Erythroblast (primary cell): Measurements from ENCODE around the gene CHD9.

ENCODE experiments used
- GATA1 ChIP-seq: IDR thresholded peaks from 2 replicates; pipeline ENCODE4 v1.6.1; 2011; ENCODE audit warnings: low read depth, mild to moderate bottlenecking, control low read depth, low read length, moderate library complexity
- POLR2A ChIP-seq: IDR thresholded peaks from 2 replicates; pipeline ENCODE4 v1.6.1; 2011; ENCODE audit warnings: mild to moderate bottlenecking, low read length

DNA sequence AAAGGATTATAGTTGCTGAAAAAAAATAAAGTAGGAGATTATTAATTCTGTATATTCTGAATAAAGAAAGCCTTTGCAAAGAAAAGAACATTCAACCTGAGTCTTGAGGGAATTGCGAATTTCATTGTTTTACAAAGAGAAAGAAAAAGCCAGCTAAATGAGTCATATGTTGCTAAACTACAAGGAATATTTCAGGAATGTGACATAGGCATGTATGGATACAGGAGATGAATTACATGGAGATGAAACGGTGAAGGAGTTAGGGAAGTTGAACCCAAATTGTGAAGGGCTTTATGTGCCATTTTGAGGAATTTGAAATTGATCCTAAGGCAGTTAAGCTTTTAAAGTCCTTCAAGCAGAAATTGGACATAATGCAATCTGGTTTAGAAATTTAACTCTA lies 202.2 kb downstream of the CHD9 start:
- TF ChIP-seq POLR2A (no peak), GATA1 (no peak)
